HG02763 (cell line): ENCODE results near the gene RPL23.

Source experiments
- ATAC-seq: cut with Tn5 transposase; IDR thresholded peaks from one replicate; pipeline ENCODE4 v1.9.1; 2021; ENCODE audit warnings: mild to moderate bottlenecking, moderate library complexity; ENCODE audit not compliant: unreplicated experiment

RPL23 gene

DNA sequence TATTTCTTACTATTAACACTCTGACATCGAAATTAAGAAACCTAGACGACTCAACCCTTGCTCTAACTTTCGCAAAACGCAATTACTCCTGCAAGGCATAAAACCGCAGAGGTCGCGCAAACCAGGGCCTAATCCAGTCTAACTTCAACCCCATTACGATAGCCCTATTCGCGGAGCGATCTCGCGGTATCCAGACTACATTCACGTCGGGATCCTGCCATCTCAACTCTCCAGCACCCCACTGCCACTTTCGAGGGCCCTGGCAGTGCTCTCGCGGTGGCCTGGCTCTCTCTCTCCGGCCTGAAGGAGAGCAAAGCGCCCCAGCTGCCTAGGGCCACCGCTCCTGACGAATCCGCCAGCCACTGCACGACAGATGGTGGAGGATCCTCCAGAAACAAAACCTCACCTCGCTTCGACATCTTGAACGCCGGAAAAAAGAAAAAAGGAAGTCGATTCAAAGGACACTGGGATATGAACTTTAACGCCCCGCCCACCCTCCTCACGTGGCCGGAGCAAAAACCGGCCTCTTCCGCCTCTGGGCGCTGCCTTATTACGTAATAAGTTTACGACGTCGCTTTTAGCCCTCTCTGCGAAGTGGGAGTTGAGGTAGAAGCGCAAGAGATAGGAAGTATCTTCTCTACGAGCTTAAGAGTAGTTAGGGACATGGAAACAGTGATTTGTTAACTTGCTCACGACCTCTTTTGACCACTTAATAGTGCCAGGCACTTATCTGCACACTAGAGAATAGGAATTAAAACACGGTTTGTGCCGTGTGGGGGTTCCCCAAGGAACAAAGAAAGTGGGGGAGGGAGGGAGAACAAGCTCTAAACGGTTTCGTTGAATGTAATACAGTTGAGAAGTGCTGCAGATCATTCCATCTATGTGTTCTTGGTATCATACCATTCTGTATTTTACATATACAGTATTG, at the start of gene RPL23:
Gene RPL23 (minus strand): TSS at position 430 of the 928 bp plus-strand sequence. CDS start 11 bp downstream, at position 419.
- peak; percentile 92 for ATAC-seq

DNA sequence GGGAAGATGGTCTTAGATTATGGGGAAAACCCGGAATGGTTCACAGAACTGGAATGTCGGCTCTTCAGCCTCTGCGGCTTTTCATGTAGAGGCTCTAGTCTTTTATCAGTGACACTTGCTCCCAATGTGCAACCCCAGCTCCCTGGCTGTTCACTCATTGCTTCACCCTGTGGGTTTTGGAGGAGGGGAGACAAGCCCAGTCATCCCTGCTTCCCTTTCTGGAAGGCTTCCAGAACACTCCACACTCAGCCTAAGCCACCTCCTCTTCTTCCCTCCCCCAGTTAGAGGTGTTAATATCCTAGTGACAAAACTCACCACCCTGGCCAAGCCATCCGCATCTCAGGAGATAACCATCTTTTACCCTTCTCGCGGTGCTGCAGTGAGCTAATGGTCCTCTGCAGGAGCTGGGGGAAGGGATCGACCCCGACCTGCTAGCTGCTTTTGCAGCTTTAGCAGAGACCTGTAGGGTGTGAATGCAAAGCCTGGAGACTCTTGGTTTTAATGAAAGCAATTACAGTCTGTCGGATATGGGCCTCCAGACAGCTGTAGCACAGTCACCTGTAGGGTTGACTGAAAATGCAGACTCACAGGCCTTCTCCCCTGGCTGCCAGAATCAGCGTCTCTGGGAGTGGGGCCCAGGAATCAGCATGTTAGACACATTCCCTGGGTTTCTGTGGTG, 47.6 kb upstream of the RPL23 start:
- ATAC-seq = no peak

DNA sequence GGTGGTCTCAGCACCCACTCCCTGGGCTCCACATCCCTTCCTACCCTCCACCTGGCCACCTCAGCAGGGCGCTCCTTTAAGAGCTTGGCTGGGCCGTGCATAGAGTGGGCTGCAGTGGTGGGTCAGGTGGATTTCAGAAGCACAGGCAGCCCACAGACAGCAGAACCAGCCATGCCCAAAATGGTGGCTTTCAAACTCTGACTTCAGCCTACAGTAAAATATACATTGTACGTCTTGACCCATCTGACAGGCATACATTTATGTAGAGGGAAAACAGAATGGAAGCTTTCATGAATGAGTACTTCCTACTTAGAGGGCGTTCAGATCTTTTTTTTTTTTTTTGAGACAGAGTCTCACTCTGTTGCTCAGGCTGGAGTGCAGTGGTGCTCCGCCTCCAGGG, 45.9 kb upstream of the RPL23 start:
- ATAC-seq = peak; percentile 2

DNA sequence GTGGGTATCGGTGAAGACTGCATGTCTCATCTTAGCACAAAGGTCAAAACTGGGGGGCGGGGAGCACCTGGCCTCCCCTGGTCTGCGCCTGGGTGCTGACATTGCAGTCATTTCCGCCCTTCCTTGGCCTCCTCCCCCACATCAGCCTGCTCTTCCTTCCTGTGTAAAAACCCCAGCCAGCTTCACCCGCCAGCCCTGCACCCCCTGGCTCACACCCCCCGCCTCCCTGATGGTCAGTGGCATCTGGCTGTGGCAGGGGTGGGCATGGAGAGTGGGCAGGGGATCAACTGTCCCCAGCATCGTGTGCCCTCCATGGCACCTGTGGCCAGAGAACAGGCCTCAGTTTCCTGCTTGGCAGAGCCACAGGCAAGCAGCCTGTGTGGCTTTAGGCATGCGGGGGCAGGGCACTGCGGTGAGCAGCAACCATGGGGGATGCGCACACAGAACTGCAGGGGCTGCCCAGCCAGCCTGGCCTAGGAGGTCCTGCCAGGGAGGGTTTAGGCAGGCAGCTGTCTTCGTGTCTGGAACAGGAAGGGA, 45.4 kb upstream of the RPL23 start:
- ATAC-seq = peak; percentile 77

DNA sequence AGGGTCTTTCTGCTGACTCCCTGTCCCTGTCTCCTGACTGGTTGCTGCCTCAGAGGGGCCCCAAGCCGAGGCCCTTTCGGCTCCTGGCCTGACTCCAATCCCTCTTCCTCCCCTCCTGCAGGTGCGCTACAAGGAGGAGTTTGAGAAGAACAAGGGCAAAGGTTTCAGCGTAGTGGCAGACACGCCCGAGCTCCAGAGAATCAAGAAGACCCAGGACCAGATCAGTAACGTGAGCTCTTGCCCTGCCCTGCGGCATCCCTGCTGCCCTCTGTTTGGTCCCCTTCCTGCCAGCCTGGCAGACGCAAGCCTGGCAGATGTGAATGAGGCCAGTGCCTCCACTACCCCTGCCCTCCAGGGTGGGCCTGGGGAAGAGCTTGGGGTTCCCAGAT, 44.8 kb upstream of the RPL23 start:
- peak; percentile 16 for ATAC-seq

DNA sequence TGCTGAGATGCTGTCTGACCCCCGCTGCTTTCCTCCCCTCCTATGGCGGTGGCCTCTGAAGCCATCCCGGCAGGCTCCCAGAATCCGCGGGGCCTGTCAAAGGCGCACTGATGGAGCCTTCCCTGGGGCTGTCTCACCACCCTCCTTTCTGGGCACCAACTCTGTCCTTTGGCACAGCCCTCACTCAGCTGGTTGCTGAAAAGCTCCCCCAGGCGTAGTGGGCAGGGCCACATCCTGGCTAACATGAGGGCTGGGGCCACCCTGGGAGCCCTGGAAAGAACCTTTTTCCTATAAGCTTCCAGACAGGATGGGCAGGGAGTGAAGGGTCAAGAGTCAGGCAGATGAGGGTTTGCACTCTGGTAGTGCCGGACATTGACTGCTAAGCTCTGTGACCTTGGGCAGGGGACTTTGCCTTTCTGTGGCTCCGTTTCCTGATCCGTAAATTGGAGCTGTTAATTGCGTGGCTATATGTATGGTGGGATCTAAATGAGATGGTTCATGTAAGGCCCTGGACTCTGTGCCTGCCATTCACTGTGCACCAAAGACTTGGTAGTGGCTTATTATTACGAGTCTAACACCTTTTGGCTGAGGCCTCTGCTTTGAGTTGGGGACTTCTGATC, 44.3 kb upstream of the RPL23 start:
- no peak for ATAC-seq

DNA sequence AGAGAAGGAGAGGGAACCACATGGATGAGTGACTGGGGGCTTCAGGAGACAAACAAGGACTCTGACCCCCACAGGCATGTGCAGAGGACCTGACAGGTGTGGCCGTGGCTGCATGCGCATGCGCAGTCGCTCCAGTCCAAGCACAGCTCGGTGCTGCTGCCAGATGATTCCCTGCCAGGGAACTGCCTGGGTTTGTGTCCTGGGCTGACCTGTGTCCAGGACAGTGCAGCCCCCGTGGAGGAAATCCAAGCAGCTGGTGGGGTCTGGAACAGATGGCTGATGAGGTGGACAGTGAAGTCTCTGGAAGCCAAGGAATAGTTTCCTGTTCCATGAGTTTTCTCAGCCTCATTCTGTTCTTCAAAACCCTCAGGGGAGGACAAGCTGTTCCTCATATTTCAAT, 43.7 kb upstream of the RPL23 start:
- no peak for ATAC-seq

DNA sequence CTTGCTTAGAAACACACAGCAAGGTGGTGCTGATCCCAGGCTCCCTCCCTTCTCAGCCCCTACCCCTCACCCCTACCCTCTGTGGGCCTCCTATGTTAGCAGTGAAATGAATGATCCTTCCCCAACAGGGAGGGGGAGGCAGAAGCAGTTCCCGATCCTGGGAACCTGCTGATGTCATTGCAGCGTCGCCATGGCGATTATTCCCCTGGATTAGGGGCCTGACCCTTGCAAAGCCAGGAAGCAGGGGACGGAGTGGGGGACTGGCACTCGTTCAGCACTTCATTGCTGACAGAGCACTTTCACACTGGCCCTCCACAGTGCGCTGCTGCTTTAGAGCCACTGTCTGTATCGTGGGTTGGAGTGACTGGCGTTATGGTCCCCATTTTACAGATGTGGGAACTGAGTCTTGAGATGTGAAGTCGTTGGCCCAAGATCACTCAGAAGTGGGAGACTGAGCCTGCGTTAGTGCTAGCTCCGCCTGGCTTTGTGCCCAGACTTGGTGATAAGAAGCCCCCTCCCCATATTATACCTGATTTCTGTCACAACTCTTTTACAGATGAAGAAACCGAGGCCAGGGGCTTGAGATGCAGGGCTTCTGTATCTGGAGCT, 42.9 kb upstream of the RPL23 start:
- no peak for ATAC-seq

DNA sequence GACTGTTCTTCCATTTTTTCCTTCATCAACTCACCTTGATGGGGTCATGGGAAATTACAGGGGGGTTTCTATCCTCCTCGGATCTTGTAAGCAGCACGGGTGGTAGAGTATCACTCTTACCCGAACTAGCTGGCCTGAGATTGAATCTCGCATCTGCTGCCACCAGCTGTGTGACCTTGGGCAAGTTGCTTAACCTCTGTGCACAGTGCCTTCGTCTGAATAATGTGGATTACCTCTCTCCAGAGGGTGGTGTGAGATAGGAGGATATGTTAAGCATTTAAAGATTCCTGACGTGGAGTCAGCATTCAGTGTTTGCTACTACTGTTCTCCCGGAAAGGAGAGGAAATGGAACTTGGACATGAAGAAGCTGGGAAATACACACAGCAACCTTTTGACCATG, 40.8 kb upstream of the RPL23 start:
- ATAC-seq = no peak

DNA sequence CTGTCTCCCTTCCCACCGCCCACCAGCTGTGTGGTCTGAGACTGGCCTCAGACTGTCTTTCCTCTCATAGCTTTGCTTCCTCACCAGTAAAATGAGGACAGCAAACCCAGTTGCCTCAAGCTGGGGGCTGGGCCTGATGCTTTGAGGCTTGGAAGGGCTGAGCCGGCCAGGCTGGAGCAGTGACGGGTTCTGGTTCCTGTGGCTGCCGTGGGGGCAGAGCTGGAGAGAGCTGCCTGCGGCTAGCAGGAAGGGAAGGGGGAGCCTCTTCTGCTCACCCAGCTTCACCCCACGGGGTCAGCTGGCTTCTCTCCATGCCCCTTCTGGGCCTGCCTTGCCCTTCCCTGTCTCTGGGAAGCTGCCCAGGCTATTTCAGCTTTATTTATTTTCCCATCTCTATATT, 40.1 kb upstream of the RPL23 start:
- no peak for ATAC-seq

DNA sequence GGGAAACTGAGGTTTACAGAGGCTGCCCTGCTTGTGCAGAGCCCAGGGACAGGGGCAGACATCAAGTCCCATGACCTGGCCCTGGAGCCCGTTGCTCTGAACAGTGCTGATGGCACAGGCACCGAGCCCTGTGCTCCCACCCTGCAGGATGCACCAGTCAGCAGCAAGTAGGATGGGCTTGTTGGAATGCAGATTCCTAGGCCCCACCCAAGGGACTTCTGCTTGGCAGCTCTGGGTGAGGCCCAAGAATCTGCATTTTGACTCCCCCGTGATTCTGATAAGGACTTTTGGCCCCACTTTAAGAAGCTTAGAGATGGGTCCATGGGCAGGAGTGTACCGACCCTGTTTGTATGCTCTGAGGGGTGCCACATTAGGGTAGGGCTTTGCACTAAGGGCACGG, 39.6 kb upstream of the RPL23 start:
- ATAC-seq = no peak

DNA sequence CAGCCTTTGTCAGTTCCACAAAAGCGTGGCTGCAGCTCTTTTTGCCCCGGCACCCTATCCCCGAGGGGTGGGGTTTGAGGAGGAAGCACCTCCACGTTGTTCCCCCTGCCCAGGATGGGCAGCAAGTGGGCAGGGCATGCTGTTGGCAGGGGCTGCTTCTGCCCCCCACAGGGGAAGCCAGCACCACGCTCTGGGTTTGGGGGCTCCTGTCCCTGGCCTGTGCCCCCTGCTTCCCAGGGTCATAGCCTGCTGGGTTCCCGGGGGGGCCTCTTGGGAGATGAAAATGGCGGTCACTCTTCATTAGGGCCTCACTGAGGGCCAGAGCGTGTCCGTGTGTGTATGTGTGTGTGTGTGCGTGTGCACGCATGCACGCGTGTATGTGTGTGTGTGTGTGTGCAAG, 39.1 kb upstream of the RPL23 start:
- ATAC-seq = no peak

DNA sequence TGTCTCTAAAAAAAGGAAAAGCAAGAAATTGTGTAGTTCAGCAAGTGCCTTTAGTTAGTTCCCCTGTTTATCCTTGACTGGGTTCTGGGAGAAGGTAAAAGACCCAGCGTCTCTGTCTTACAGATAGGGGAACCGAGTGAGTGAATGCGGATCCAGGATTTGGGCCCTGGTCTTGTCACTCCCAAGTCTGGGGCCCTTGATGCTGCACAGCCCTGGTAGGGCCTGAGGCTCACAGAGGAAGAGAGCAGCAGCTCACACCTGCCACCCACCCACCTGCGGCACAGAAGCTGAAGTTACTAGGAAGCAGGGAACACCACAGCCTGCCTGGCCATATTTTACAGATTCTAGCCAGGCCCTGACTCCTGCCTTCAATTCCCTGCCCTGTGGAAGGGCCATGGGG, 38.6 kb upstream of the RPL23 start:
- ATAC-seq = no peak

DNA sequence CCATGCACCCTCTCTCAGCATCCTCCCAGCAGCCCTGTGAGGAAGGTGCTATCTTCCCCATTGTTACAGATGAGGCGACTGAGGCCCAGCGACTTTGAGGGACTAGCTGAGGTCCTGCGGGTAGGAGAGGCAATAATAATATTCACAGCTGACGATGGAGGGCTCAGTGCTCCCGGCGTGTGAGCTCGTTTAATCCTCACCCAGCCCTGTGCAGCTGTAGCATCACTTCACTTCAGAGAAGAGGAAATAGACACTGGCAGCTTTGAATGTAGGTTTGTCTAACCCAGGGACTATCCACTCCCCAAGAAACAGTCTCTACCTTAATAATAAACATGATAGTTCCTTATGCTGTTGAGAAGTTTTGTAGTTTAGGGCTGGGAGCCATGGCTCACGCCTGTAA, 37.9 kb upstream of the RPL23 start:
- ATAC-seq = no peak

DNA sequence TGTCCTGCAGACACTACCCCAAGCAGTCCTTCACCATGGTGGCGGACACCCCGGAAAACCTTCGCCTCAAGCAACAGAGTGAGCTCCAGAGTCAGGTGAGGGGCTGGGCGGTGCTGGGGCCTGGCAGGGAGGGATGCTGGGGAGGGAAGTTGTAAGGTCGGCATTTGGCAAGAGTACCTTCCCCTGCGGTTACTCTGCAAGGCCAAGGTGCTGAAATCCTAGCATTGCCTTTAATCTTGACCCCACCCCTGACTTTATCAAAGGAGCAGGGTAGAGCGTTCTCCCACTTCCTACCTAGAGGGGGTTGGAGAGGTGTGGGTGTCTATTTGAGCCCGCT, 36.9 kb upstream of the RPL23 start:
- ATAC-seq = no peak

DNA sequence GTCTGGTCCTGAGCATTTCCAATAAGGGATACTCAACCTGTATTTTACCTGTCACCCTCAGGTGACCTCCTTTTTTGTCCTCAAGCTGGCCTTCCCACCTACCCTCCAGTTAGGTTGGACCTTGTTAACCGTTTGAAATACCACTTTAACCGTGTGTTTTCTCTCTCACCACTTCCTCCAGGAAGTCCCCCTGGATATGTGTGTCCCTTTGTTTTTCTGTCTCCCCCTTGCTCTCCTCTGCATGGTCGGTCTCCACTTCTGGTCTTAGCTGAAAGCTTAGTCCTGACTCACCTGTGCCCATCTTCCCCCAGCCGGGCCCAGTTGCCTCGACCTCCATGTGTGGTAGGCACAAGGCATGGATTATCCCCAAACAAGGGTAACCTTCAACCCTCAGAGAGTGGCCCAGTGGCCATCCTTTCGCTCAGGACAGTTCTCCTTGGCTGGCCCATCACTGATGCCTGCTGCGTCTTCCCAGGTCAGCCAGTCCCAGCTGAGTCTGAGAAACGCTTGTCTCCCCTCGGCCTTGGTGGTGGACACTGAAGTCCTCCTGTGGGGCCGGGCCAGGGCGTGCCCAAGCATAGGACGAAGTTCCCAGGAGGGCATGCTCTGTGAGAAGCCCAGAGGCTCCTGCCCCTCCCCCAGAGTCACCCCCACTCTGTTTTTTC, 36.4 kb upstream of the RPL23 start:
- ATAC-seq = no peak

DNA sequence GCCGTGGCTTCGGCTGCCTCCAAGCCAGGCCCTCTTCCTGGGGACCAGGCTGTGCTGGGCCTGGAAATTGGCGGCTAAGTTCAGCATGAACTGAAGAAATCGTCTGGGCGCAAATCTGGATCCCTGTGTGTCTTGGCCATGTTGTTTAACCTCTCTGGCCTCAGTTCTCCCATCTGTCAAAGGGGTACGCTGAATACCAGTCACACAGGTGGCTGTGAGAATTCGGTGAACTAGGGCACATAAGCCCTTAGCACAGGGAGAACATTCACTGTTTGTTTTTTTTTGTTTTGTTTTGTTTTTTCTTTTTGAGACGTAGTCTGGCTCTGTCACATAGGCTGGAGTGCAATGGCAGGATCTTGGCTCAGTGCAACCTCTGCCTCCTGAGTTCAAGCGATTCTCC, 35.3 kb upstream of the RPL23 start:
- ATAC-seq = no peak

DNA sequence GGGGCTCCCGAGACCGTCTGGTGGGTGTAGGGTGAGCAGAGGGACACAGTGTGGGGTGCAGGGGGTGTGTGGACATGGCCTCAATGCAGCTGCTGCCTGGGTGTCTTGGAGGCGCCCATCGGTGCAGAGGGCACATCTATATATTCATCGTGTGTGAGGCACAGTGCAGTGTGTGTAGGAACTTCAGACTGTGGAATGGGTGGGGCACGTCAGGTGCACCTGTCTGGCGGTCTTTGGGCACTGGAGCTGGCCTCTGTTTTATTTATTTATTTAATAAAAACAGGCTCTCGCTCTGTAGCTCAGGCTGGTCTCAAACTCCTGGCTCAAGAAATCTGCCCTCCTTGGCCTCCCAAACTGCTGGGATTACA, 33.1 kb upstream of the RPL23 start:
- no peak for ATAC-seq

DNA sequence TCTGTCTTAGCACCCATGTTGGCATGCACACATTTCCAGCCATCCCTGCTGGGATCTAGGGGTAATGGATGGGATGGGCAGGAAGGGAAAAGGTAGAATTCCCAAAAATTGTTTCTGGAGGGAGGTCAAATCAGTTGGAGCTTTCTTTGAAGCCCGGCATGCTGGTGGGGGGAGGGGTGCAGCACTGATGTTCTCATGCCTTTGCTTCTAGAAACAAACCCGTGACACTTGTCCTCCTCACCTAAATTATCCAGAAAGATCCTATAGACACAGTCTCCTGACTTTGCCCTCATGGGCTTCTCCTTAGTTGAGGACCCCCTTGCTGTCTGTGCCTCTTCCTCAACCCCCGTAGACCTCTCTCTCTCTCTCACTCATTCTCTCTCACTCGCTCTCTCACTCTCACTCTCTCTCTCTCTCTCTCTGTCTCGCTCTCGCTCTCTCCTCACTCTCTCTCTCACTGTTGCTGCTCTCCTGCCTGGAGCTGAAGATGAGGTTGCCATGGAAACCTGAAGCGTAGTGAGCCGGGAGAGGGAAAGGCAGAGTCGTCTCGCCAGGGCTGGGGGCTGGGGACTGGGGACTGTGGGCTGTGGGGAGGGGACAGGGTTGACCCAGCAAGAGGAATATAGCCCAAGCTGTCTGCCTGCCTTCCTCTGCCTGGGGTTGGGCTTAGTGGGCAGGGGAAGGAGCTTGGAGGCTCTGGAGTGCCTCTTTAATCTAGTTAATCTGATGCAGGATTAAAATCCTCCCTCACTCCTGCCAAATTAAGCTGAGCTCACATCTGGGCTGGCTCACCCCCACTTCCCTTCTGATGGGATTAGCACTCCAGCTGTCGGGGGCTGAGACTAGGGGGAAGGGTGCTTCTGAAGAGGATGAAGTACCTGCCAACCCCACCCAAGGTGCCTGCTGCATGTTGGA, 32.5 kb upstream of the RPL23 start:
- ATAC-seq = no peak
